Activated CD4-positive, alpha-beta memory T cell treated with anti-CD3 and anti-CD28 coated beads for 36 hours (primary cell): ENCODE results near the gene KATNB1. TPM values are rescaled to one million over a fixed set of nuclear protein-coding genes. Genes with fewer than 3 reads are reported as not detected.

Source experiments
- CTCF ChIA-PET: fragments of 350-600 bp; sonication (Branson Sonifier 250); formaldehyde crosslinking; loops from one replicate; lab custom pipeline; 2021; ENCODE audit warnings: antibody characterized with exemption, inconsistent platforms; lab: Charles Lee
- POLR2A ChIA-PET: fragments of 350-600 bp; sonication (Branson Sonifier 250); formaldehyde crosslinking; loops from one replicate; lab custom pipeline; 2021; ENCODE audit warnings: antibody characterized with exemption; lab: Charles Lee
- DNase-seq: peaks from one replicate; pipeline ENCODE4 v3.0.0-alpha.2; 2020
- H3K27ac Mint-ChIP-seq: one replicate; pipeline ENCODE4 v1.8.0; 2021; ENCODE audit warnings: mixed read lengths
- H3K27me3 Mint-ChIP-seq: one replicate; pipeline ENCODE4 v1.8.0; 2021; ENCODE audit warnings: mixed read lengths
- H3K36me3 Mint-ChIP-seq: one replicate; pipeline ENCODE4 v1.8.0; 2021; ENCODE audit warnings: mixed read lengths
- H3K4me1 Mint-ChIP-seq: one replicate; pipeline ENCODE4 v1.8.0; 2021; ENCODE audit warnings: low read depth, mixed read lengths
- H3K4me3 Mint-ChIP-seq: one replicate; pipeline ENCODE4 v1.8.0; 2021; ENCODE audit warnings: mild to moderate bottlenecking, mixed read lengths
- H3K9me3 Mint-ChIP-seq: one replicate; pipeline ENCODE4 v1.8.0; 2021; ENCODE audit warnings: mixed read lengths
- intact Hi-C: fragments of 100-400 bp; cut with micrococcal nuclease; formaldehyde crosslinking; loops from one replicate; pipeline ENCODE4 v1.15.1; 2023
- total RNA-seq, 2 experiments: library from RNA; stranded (reverse); gene quantifications; one replicate each; pipeline ENCODE4 v1.2.3, GENCODE V29; 2021

KATNB1 gene
- total RNA-seq, 2 experiments from 2014 or later: 30.6 to 31.6 TPM

- Mint-ChIP-seq H3K4me3 (no peak overlapping the region), H3K27me3 (peaks cover 2% of the 10 kb centered on the region), H3K9me3 (no peaks in the 10 kb centered on the region), H3K27ac (no peak overlapping the region), H3K4me1 (no peaks in the 10 kb centered on the region), H3K36me3 (no peaks in the 10 kb centered on the region)
- POLR2A ChIA-PET: no interaction called here
- no peak for DNase-seq
- CTCF ChIA-PET: interaction anchor here (0.6 to 1.0 kb wide), 2 partner anchors 35 to 145 kb away, joined by 3 read pairs; no protein-coding TSS in a partner anchor
- intact Hi-C loops: loop anchor here (2.0 kb wide), 1 partner anchor 145 kb away; no protein-coding TSS in a partner anchor
These were observed 14.0 kb upstream of the KATNB1 start for GRCh38 chr16:57721356-57722209.

- ChIA-PET CTCF (no interaction called here), POLR2A (no interaction called here)
- H3K4me3 Mint-ChIP-seq: no peak overlapping the region
- H3K27me3 Mint-ChIP-seq: peaks cover 2% of the 10 kb centered on the region
- no peak overlapping the region for H3K27ac Mint-ChIP-seq
- no peaks in the 10 kb centered on the region for H3K36me3 Mint-ChIP-seq
- intact Hi-C loops: no loop called here
- H3K9me3 Mint-ChIP-seq: no peaks in the 10 kb centered on the region
- no peak for DNase-seq
- H3K4me1 Mint-ChIP-seq: no peaks in the 10 kb centered on the region
These were observed 13.4 kb upstream of the KATNB1 start for GRCh38 chr16:57722210-57722499.

GRCh38 chr16:57722651-57723050 lies 12.9 kb upstream of the KATNB1 start:
- CTCF ChIA-PET: interaction anchor here (0.6 to 1.0 kb wide), 2 partner anchors 11 to 203 kb away, joined by 3 read pairs; no protein-coding TSS in a partner anchor
- intact Hi-C loops: no loop called here

GRCh38 chr16:57723170-57723569 lies 12.4 kb upstream of the KATNB1 start:
- Mint-ChIP-seq H3K4me1 (no peaks in the 10 kb centered on the region), H3K4me3 (no peak overlapping the region), H3K27me3 (peaks cover 2% of the 10 kb centered on the region), H3K36me3 (no peaks in the 10 kb centered on the region), H3K27ac (no peak overlapping the region), H3K9me3 (no peaks in the 10 kb centered on the region)
- ChIA-PET CTCF (interaction anchor here (0.6 to 1.0 kb wide), 2 partner anchors 11 to 203 kb away, joined by 3 read pairs; no protein-coding TSS in a partner anchor), POLR2A (no interaction called here)
- intact Hi-C loops: no loop called here
- no peak for DNase-seq

More at GRCh38 chr16:57722651-57723050, 12.9 kb upstream of the KATNB1 start:
- Mint-ChIP-seq H3K4me3 (no peak overlapping the region), H3K27me3 (peaks cover 2% of the 10 kb centered on the region), H3K27ac (no peak overlapping the region), H3K9me3 (no peaks in the 10 kb centered on the region), H3K4me1 (no peaks in the 10 kb centered on the region), H3K36me3 (no peaks in the 10 kb centered on the region)
- no peak for DNase-seq
- POLR2A ChIA-PET: no interaction called here

- Mint-ChIP-seq H3K9me3 (no peaks in the 10 kb centered on the region), H3K4me3 (no peak overlapping the region), H3K36me3 (no peaks in the 10 kb centered on the region), H3K4me1 (no peaks in the 10 kb centered on the region), H3K27ac (no peak overlapping the region), H3K27me3 (peaks cover 2% of the 10 kb centered on the region)
- intact Hi-C loops: no loop called here
- DNase-seq: no peak
- ChIA-PET CTCF (no interaction called here), POLR2A (interaction anchor here (1.2 kb wide), 1 partner anchor 11 kb away, joined by 3 read pairs; the partner anchor contains the start of gene KATNB1)
These were observed 11.0 kb upstream of the KATNB1 start for GRCh38 chr16:57724531-57724930.

- no peak overlapping the region for H3K27ac Mint-ChIP-seq
- ChIA-PET CTCF (no interaction called here), POLR2A (interaction anchor here (1.2 kb wide), 1 partner anchor 10 kb away, joined by 3 read pairs; the partner anchor contains the start of gene KATNB1)
- H3K9me3 Mint-ChIP-seq: no peaks in the 10 kb centered on the region
- no peaks in the 10 kb centered on the region for H3K36me3 Mint-ChIP-seq
- intact Hi-C loops: no loop called here
- no peaks in the 10 kb centered on the region for H3K27me3 Mint-ChIP-seq
- H3K4me3 Mint-ChIP-seq: no peak overlapping the region
- no peaks in the 10 kb centered on the region for H3K4me1 Mint-ChIP-seq
- no peak for DNase-seq
These were observed 10.4 kb upstream of the KATNB1 start for GRCh38 chr16:57725151-57725550.

GRCh38 chr16:57725554-57725953 lies 10.0 kb upstream of the KATNB1 start:
- Mint-ChIP-seq H3K9me3 (no peaks in the 10 kb centered on the region), H3K4me3 (no peak overlapping the region), H3K27ac (no peak overlapping the region), H3K27me3 (no peaks in the 10 kb centered on the region), H3K4me1 (no peaks in the 10 kb centered on the region), H3K36me3 (no peaks in the 10 kb centered on the region)
- intact Hi-C loops: no loop called here
- POLR2A ChIA-PET: interaction anchor here (0.8 kb wide), 1 partner anchor 11 kb away, joined by 4 read pairs; no protein-coding TSS in a partner anchor
- CTCF ChIA-PET: no interaction called here
- DNase-seq: no peak

- intact Hi-C loops: no loop called here
- Mint-ChIP-seq H3K36me3 (no peaks in the 10 kb centered on the region), H3K4me1 (no peaks in the 10 kb centered on the region), H3K9me3 (no peaks in the 10 kb centered on the region), H3K4me3 (no peak overlapping the region), H3K27ac (no peak overlapping the region), H3K27me3 (no peaks in the 10 kb centered on the region)
- no peak for DNase-seq
- ChIA-PET CTCF (interaction anchor here (0.6 kb wide), 1 partner anchor 11 kb away, joined by 4 read pairs; no protein-coding TSS in a partner anchor), POLR2A (interaction anchor here (0.8 kb wide), 1 partner anchor 11 kb away, joined by 4 read pairs; no protein-coding TSS in a partner anchor)
These were observed 9.6 kb upstream of the KATNB1 start for GRCh38 chr16:57725976-57726375.

- Mint-ChIP-seq H3K36me3 (no peaks in the 10 kb centered on the region), H3K4me3 (no peak overlapping the region), H3K9me3 (no peaks in the 10 kb centered on the region), H3K4me1 (no peaks in the 10 kb centered on the region), H3K27ac (no peak overlapping the region), H3K27me3 (no peaks in the 10 kb centered on the region)
- CTCF ChIA-PET: interaction anchor here (0.6 kb wide), 1 partner anchor 12 kb away, joined by 4 read pairs; no protein-coding TSS in a partner anchor
- intact Hi-C loops: no loop called here
- POLR2A ChIA-PET: interaction anchor here (0.8 kb wide), 1 partner anchor 10 kb away, joined by 4 read pairs; no protein-coding TSS in a partner anchor
- no peak for DNase-seq
These were observed 9.1 kb upstream of the KATNB1 start for GRCh38 chr16:57726433-57726947.

GRCh38 chr16:57727610-57728009 lies 8.0 kb upstream of the KATNB1 start:
- no peaks in the 10 kb centered on the region for H3K4me1 Mint-ChIP-seq
- H3K4me3 Mint-ChIP-seq: no peak overlapping the region
- intact Hi-C loops: no loop called here
- H3K9me3 Mint-ChIP-seq: peaks cover 6% of the 10 kb centered on the region
- ChIA-PET CTCF (interaction anchor here (1.0 kb wide), 1 partner anchor 79 kb away, joined by 3 read pairs; no protein-coding TSS in a partner anchor), POLR2A (interaction anchor here (0.6 kb wide), 1 partner anchor 10 kb away, joined by 5 read pairs; no protein-coding TSS in a partner anchor)
- H3K36me3 Mint-ChIP-seq: peaks cover under 1% of the 10 kb centered on the region
- no peak overlapping the region for H3K27ac Mint-ChIP-seq
- no peaks in the 10 kb centered on the region for H3K27me3 Mint-ChIP-seq
- DNase-seq: no peak

GRCh38 chr16:57728336-57729181 lies 7.0 kb upstream of the KATNB1 start:
- ChIA-PET POLR2A (no interaction called here), CTCF (interaction anchor here (1.0 kb wide), 1 partner anchor 80 kb away, joined by 3 read pairs; no protein-coding TSS in a partner anchor)
- Mint-ChIP-seq H3K9me3 (peaks cover 15% of the 10 kb centered on the region), H3K27me3 (no peaks in the 10 kb centered on the region), H3K27ac (no peak overlapping the region), H3K4me1 (peaks cover 5% of the 10 kb centered on the region), H3K36me3 (peaks cover 9% of the 10 kb centered on the region), H3K4me3 (no peak overlapping the region)
- intact Hi-C loops: no loop called here
- DNase-seq: peak; percentile 43
